Lower leg skin (tissue), 4 donors: ENCODE results near the gene PSMD4. TPM values are rescaled to one million over a fixed set of nuclear protein-coding genes. Genes with fewer than 3 reads are reported as not detected.

Experiments used
- DNase-seq, 2 donors: peaks; one replicate each; pipeline ENCODE4 v3.0.0-alpha.2; 2019; ENCODE audit warnings: low spot score in 2 of 2
- H3K4me3 ChIP-seq: fragments of 200-600 bp; sonication (generic); 2 replicates; pipeline ENCODE4 v1.5.1; 2017; ENCODE audit warnings: mild to moderate bottlenecking, low read depth; ENCODE audit not compliant: poor library complexity, severe bottlenecking
- CTCF ChIP-seq, 3 donors: fragments of 450-650 bp; IDR thresholded peaks; one replicate each; pipeline ENCODE4 v1.5.1; 2016; ENCODE audit warnings: antibody characterized with exemption in 3 of 3, mild to moderate bottlenecking in 3 of 3, moderate library complexity in 2 of 3
- POLR2A ChIP-seq, 2 donors: fragments of 450-650 bp; IDR thresholded peaks; one replicate each; pipeline ENCODE4 v1.6.1; 2016 to 2017; ENCODE audit warnings: antibody characterized with exemption in 2 of 2, mild to moderate bottlenecking in 1 of 2, moderate library complexity in 1 of 2
- WGBS, 2 donors: methylation state at CpG; one replicate each; pipeline ENCODE4 v1.1.5; 2018; 5-methylcytosine and 5-hydroxymethylcytosine counted together
- intact Hi-C: fragments of 100-400 bp; cut with DNase I; formaldehyde crosslinking; loops from one replicate; pipeline ENCODE4 v1.15.0; 2023; ENCODE audit warnings: low total_unique reads
- total RNA-seq, 4 donors: library from RNA; depleted of rRNA; stranded (reverse); fragments of >200 nt; gene quantifications; one replicate each; pipeline ENCODE4 v1.1.0, GENCODE V29; 2016

The PSMD4 gene
- total RNA-seq, 4 donors from 2014 or later = 69.9 to 122 (median 118) TPM

GRCh38 chr1:151289991-151290708 lies 35.6 kb downstream of the PSMD4 start:
- H3K4me3 ChIP-seq = no peak overlapping the region
- peak in 1 of 2 donors; percentile 86 for DNase-seq
- TF ChIP-seq POLR2A (IDR thresholded peaks at IDR 0.05) (no peak), CTCF (IDR thresholded peaks at IDR 0.05) (no peak)
- 78 to 79% methylated on average over 21 of the region's 21 CpGs for WGBS, 2 donors
- intact Hi-C loops = no loop called here

GRCh38 chr1:151290709-151291303 lies 36.3 kb downstream of the PSMD4 start:
- intact Hi-C loops = no loop called here
- H3K4me3 ChIP-seq = no peak overlapping the region
- DNase-seq = no peak
- 77 to 82% methylated on average over 19 of the region's 19 CpGs for WGBS, 2 donors
- TF ChIP-seq CTCF (IDR thresholded peaks at IDR 0.05) (no peak), POLR2A (IDR thresholded peaks at IDR 0.05) (no peak)

- TF ChIP-seq CTCF (IDR thresholded peaks at IDR 0.05) (no peak), POLR2A (IDR thresholded peaks at IDR 0.05) (no peak)
- 73 to 83% methylated on average over 13 of the region's 13 CpGs for WGBS, 2 donors
- intact Hi-C loops = no loop called here
Observed at GRCh38 chr1:151292207-151293030, 37.9 kb downstream of the PSMD4 start.

GRCh38 chr1:151293093-151293492 lies 38.6 kb downstream of the PSMD4 start:
- TF ChIP-seq CTCF (IDR thresholded peaks at IDR 0.05) = no peak
- TF ChIP-seq POLR2A (IDR thresholded peaks at IDR 0.05) = no peak
- intact Hi-C loops = no loop called here
- WGBS, 2 donors = 78 to 84% methylated on average over 6 of the region's 6 CpGs
- DNase-seq = no peak
- no peak overlapping the region for H3K4me3 ChIP-seq

More at GRCh38 chr1:151292207-151293030, 37.9 kb downstream of the PSMD4 start:
- peak in 1 of 2 donors; percentile 84 for DNase-seq
- H3K4me3 ChIP-seq = no peak overlapping the region

GRCh38 chr1:151294742-151295462 lies 40.4 kb downstream of the PSMD4 start:
- no peak for TF ChIP-seq CTCF (IDR thresholded peaks at IDR 0.05)
- no peak for TF ChIP-seq POLR2A (IDR thresholded peaks at IDR 0.05)

More at GRCh38 chr1:151294742-151295462, 40.4 kb downstream of the PSMD4 start:
- H3K4me3 ChIP-seq = no peak overlapping the region
- intact Hi-C loops = no loop called here
- DNase-seq = no peak
- WGBS, 2 donors = 88 to 96% methylated on average over 2 of the region's 2 CpGs
